ENCODE measurements around the gene DRD4.
"Not testable (repeated sequence)": the region's sequence is repeated elsewhere in the genome, so short reads cannot be mapped to it uniquely, and the experiment has no call there.

DRD4 gene

GRCh38 chr11:687751-688150, 50.7 kb downstream of the DRD4 start:
- DNase-seq (ENCODE audit: low spot score in 2 of 2): no peak
- H3K27ac Mint-ChIP-seq (ENCODE audit: low read depth): peak overlapping the region; percentile 80
- no peaks in the 10 kb centered on the region for H3K9me3 Mint-ChIP-seq
- H3K4me1 Mint-ChIP-seq: peaks cover 14% of the 10 kb centered on the region
- no peak overlapping the region for H3K4me3 Mint-ChIP-seq
- ATAC-seq (replicated peaks; ENCODE audit: extremely low read depth, poor library complexity, severe bottlenecking): no peak
- H3K36me3 Mint-ChIP-seq (ENCODE audit: insufficient read depth): peaks cover 41% of the 10 kb centered on the region
- no peaks in the 10 kb centered on the region for H3K27me3 Mint-ChIP-seq

- H3K27me3 Mint-ChIP-seq: no peaks in the 10 kb centered on the region
- H3K9me3 Mint-ChIP-seq: no peaks in the 10 kb centered on the region
- H3K27ac Mint-ChIP-seq (ENCODE audit: low read depth): no peak overlapping the region
- no peak overlapping the region for H3K4me3 Mint-ChIP-seq
- ATAC-seq (replicated peaks; ENCODE audit: extremely low read depth, poor library complexity, severe bottlenecking): no peak
- no peak for DNase-seq (ENCODE audit: low spot score in 2 of 2)
- peaks cover 21% of the 10 kb centered on the region for H3K4me1 Mint-ChIP-seq
- peaks cover 43% of the 10 kb centered on the region for H3K36me3 Mint-ChIP-seq (ENCODE audit: insufficient read depth)
Observed at GRCh38 chr11:688681-689080, 51.6 kb downstream of the DRD4 start.

DNA sequence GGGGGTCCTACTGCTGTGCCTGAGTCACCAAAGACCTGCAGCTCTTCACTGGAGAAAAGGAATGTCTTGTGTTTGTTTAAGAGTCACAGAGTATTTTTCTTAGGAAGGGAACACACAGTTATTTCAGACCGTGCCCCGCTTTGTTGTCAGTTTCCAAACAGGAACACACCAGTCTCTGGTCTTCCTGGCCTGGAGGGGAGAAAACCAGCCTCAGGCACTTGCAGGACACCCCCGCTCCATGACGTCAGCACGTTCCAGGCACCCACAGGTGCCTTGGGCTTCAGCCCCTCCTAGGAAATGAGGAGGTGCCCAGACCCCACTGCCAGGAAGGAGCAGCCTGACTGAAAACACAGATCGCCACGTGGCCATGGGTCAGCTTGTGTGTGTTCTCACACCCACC, 52.6 kb downstream of the DRD4 start:
- Mint-ChIP-seq H3K4me3 (no peak overlapping the region), H3K4me1 (peaks cover 24% of the 10 kb centered on the region), H3K9me3 (no peaks in the 10 kb centered on the region), H3K36me3 (ENCODE audit: insufficient read depth) (peaks cover 37% of the 10 kb centered on the region), H3K27me3 (no peaks in the 10 kb centered on the region), H3K27ac (ENCODE audit: low read depth) (no peak overlapping the region)
- DNase-seq (ENCODE audit: low spot score in 2 of 2) (no peak), ATAC-seq (replicated peaks; ENCODE audit: extremely low read depth, poor library complexity, severe bottlenecking) (no peak)

DNA sequence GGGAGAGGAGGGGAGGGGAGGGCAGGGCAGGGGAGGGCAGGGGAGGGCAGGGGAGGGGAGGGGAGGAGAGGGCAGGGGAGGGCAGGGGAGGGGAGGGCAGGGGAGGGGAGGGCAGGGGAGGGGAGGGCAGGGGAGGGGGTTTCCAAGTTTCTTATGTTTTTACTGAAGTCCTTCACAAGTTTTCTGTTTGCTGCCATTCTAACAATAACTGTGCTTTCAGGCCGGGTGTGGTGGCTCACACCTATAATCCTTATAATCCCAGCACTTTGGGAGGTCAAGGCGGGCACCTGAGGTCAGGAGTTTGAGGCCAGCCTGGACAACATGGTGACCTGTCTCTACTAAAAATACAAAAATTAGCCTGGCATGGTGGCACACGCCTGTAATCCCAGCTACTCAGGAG, 53.2 kb downstream of the DRD4 start:
- Mint-ChIP-seq H3K4me1 (peaks cover 24% of the 10 kb centered on the region), H3K36me3 (ENCODE audit: insufficient read depth) (peaks cover 32% of the 10 kb centered on the region)
- not testable (repeated sequence) for DNase-seq (ENCODE audit: low spot score in 2 of 2); H3K27ac Mint-ChIP-seq (ENCODE audit: low read depth); H3K4me3 Mint-ChIP-seq; H3K9me3 Mint-ChIP-seq; ATAC-seq (replicated peaks; ENCODE audit: extremely low read depth, poor library complexity, severe bottlenecking); H3K27me3 Mint-ChIP-seq
